Activated B cell treated with CpG ODN at 0.5 μM for 24 hours (primary cell): ENCODE measurements around the gene SCYGR8. TPM values are rescaled to one million over a fixed set of nuclear protein-coding genes. Genes with fewer than 3 reads are reported as not detected.

Experiments
- ATAC-seq: fragments of 200-7000 bp; cut with Tn5 transposase; one replicate; pipeline ENCODE4 v1.10.0; 2021; ENCODE audit warnings: low read depth, mild to moderate bottlenecking, moderate library complexity
- CTCF ChIA-PET: fragments of 350-600 bp; sonication (Branson Sonifier 250); formaldehyde crosslinking; loops from one replicate; lab custom pipeline; 2021; ENCODE audit warnings: antibody characterized with exemption; lab: Charles Lee
- POLR2A ChIA-PET: fragments of 350-600 bp; sonication (Branson Sonifier 250); formaldehyde crosslinking; loops from one replicate; lab custom pipeline; 2021; ENCODE audit warnings: antibody characterized with exemption; lab: Charles Lee
- DNase-seq: peaks from one replicate; pipeline ENCODE4 v3.0.0; 2022
- H3K27ac Mint-ChIP-seq: one replicate; pipeline ENCODE4 v1.8.0; 2020; ENCODE audit warnings: mixed read lengths
- H3K27me3 Mint-ChIP-seq: one replicate; pipeline ENCODE4 v1.8.0; 2021; ENCODE audit warnings: mixed read lengths
- H3K36me3 Mint-ChIP-seq: one replicate; pipeline ENCODE4 v1.8.0; 2021; ENCODE audit warnings: low read depth, mixed read lengths
- H3K4me1 Mint-ChIP-seq: one replicate; pipeline ENCODE4 v1.8.0; 2021; ENCODE audit warnings: mixed read lengths
- H3K4me3 Mint-ChIP-seq: one replicate; pipeline ENCODE4 v1.8.0; 2020; ENCODE audit warnings: mild to moderate bottlenecking, mixed read lengths
- H3K9me3 Mint-ChIP-seq: one replicate; pipeline ENCODE4 v1.8.0; 2020; ENCODE audit warnings: mixed read lengths
- CTCF ChIP-seq: fragments of 200-600 bp; IDR thresholded peaks from one replicate; pipeline ENCODE4 v1.8.0; 2022; ENCODE audit warnings: antibody characterized with exemption, mild to moderate bottlenecking
- intact Hi-C: fragments of 100-400 bp; cut with micrococcal nuclease; formaldehyde crosslinking; loops from one replicate; pipeline ENCODE4 v1.15.1; 2024
- total RNA-seq: library from RNA; stranded (reverse); gene quantifications from 2 replicates; pipeline ENCODE4 v1.2.3, GENCODE V29; 2022

Gene SCYGR8
- total RNA-seq, 1 donor from 2014 or later: not detected

- intact Hi-C loops: loop anchor here (10.0 kb wide), 1 partner anchor 727 kb away; no protein-coding TSS in a partner anchor
- Mint-ChIP-seq H3K9me3 (no peaks in the 10 kb centered on the region), H3K27ac (no peak overlapping the region), H3K4me1 (no peaks in the 10 kb centered on the region), H3K36me3 (no peaks in the 10 kb centered on the region), H3K27me3 (peaks cover 9% of the 10 kb centered on the region), H3K4me3 (no peak overlapping the region)
- DNase-seq: no peak
- ChIA-PET CTCF (no interaction called here), POLR2A (no interaction called here)
- no peak for TF ChIP-seq CTCF
- no peak for ATAC-seq
Observed at GRCh38 chr2:227761740-227762476, 16.2 kb downstream of the SCYGR8 start.

- no peak overlapping the region for H3K27ac Mint-ChIP-seq
- DNase-seq (no peak), ATAC-seq (no peak)
- no peaks in the 10 kb centered on the region for H3K9me3 Mint-ChIP-seq
- H3K4me3 Mint-ChIP-seq: no peak overlapping the region
- no peak for TF ChIP-seq CTCF
- ChIA-PET POLR2A (interaction anchor here (0.6 kb wide), 1 partner anchor 26 kb away, joined by 3 read pairs; no protein-coding TSS in a partner anchor), CTCF (interaction anchor here (0.7 to 3.4 kb wide), 37 partner anchors 10 to 733 kb away, joined by 3 to 39 read pairs (median 4); no protein-coding TSS in a partner anchor)
- peaks cover 2% of the 10 kb centered on the region for H3K27me3 Mint-ChIP-seq
- H3K4me1 Mint-ChIP-seq: no peaks in the 10 kb centered on the region
- intact Hi-C loops: loop anchor here (1.0 to 10.0 kb wide), 8 partner anchors 108 to 731 kb away; partner anchors contain the start of gene AGFG1
- H3K36me3 Mint-ChIP-seq: no peaks in the 10 kb centered on the region
Observed at GRCh38 chr2:227765788-227766372, 20.2 kb downstream of the SCYGR8 start.

GRCh38 chr2:227766373-227766883, 20.7 kb downstream of the SCYGR8 start:
- no peaks in the 10 kb centered on the region for H3K9me3 Mint-ChIP-seq
- ATAC-seq (peak; percentile 90), DNase-seq (peak; percentile 40)
- no peak overlapping the region for H3K4me3 Mint-ChIP-seq
- H3K36me3 Mint-ChIP-seq: no peaks in the 10 kb centered on the region
- intact Hi-C loops: loop anchor here (1.0 to 10.0 kb wide), 8 partner anchors 108 to 732 kb away; partner anchors contain the start of gene AGFG1
- peaks cover 2% of the 10 kb centered on the region for H3K27me3 Mint-ChIP-seq
- no peak overlapping the region for H3K27ac Mint-ChIP-seq
- POLR2A ChIA-PET: no interaction called here
- CTCF ChIA-PET: interaction anchor here (0.7 to 3.4 kb wide), 36 partner anchors 11 to 643 kb away, joined by 3 to 39 read pairs (median 4); no protein-coding TSS in a partner anchor
- no peaks in the 10 kb centered on the region for H3K4me1 Mint-ChIP-seq
- peak; percentile 68 for TF ChIP-seq CTCF

- ChIA-PET CTCF (no interaction called here), POLR2A (no interaction called here)
- H3K36me3 Mint-ChIP-seq: no peaks in the 10 kb centered on the region
- no peaks in the 10 kb centered on the region for H3K4me1 Mint-ChIP-seq
- no peaks in the 10 kb centered on the region for H3K9me3 Mint-ChIP-seq
- DNase-seq (no peak), ATAC-seq (no peak)
- no peak for TF ChIP-seq CTCF
- H3K27ac Mint-ChIP-seq: no peak overlapping the region
- H3K27me3 Mint-ChIP-seq: peaks cover 2% of the 10 kb centered on the region
- H3K4me3 Mint-ChIP-seq: no peak overlapping the region
- intact Hi-C loops: loop anchor here (2.0 to 10.0 kb wide), 2 partner anchors 295 to 733 kb away; partner anchors contain the start of gene AGFG1
Observed at GRCh38 chr2:227767830-227768229, 22.1 kb downstream of the SCYGR8 start.

- no peak for TF ChIP-seq CTCF
- no peak for DNase-seq
- Mint-ChIP-seq H3K4me3 (no peak overlapping the region), H3K27me3 (no peaks in the 10 kb centered on the region), H3K4me1 (no peaks in the 10 kb centered on the region), H3K36me3 (no peaks in the 10 kb centered on the region), H3K9me3 (no peaks in the 10 kb centered on the region), H3K27ac (no peak overlapping the region)
- POLR2A ChIA-PET: no interaction called here
- no peak for ATAC-seq
- intact Hi-C loops: no loop called here
- CTCF ChIA-PET: no interaction called here
Observed at GRCh38 chr2:227772197-227772661, 26.5 kb downstream of the SCYGR8 start.
